GM12872 (cell line): ENCODE data around the gene EPHA6.

Experiments used
- CTCF ChIP-seq: IDR thresholded peaks from 3 replicates; pipeline ENCODE4 v1.5.1; 2011; ENCODE audit warnings: low read depth, mild to moderate bottlenecking, low read length, moderate library complexity; ENCODE audit not compliant: insufficient read depth

EPHA6 gene

GRCh38 chr3:97297032-97297431 lies 482.6 kb downstream of the EPHA6 start:
- no peak for TF ChIP-seq CTCF

- TF ChIP-seq CTCF, result no peak
These were observed 486.7 kb downstream of the EPHA6 start for GRCh38 chr3:97301114-97301513.

- TF ChIP-seq CTCF, result no peak
These were observed 491.8 kb downstream of the EPHA6 start for GRCh38 chr3:97306226-97306625.

GRCh38 chr3:97338375-97338774 lies 524.0 kb downstream of the EPHA6 start:
- no peak for TF ChIP-seq CTCF

DNA sequence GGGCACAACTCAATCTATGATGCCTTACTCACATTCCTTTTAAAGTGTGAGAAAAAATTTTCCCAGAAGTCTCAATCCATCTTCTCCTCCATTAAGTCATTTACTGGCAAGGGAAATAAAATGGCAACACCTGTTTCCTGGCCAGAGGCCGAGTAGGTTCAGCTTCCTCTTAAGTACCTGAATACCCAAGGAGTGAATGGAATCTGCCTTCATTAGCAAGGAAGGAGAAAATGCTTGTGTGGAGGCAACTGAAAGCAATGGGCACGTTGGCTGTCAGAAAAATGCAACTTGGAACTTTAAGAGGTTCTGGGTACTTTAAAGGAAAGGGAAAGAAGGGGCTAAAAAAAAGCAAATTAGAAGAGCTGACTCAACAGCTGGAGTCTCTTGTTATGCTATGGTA lies 526.5 kb downstream of the EPHA6 start:
- no peak for TF ChIP-seq CTCF

GRCh38 chr3:97347780-97348179 lies 533.4 kb downstream of the EPHA6 start:
- TF ChIP-seq CTCF, result no peak

DNA sequence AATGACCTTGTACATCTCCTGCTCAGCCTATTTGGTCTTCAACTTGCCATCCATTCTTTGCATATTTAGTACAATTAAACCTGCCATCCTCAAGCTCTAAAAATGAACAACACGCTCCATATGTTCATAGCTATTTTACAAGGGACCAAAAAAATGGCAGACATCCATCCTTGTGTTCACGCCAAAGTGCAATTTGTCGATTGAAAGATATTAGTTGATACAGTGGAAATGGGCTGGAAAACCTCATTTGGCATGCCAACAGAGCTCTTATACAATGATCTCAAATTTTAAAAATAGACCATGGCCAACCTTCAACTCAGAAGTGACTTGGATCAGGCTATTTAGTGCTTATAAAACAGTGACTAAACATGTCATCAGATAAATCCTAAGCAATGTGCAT lies 536.6 kb downstream of the EPHA6 start:
- TF ChIP-seq CTCF, result no peak

DNA sequence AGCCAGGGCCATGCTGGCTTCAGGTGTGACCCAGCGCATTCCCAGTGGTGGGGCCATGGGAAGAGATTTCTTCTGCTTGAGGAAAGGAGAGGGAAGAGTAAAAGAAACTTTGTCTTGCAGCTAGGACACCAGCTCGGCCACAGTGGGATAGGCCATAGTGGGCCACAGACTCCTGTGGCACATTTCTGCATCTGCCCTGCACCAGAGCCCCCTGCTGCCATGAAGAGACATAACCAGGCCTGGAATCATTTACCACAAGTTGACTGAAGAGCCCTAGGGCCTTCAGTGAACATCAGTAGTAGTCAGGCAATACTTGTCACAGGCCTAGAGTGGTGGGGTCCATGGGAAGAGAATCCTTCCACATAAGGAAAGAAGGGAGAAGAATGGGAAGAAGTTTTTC lies 538.8 kb downstream of the EPHA6 start:
- no peak for TF ChIP-seq CTCF
